HFFc6 (cell line): ENCODE results near the gene NUCB1. TPM values are rescaled to one million over a fixed set of nuclear protein-coding genes. Genes with fewer than 3 reads are reported as not detected.

Experiments
- DNase-seq: peaks from one replicate; pipeline ENCODE4 v3.0.0-alpha.2; 2018
- H3K27ac Mint-ChIP-seq: 2 replicates; pipeline ENCODE4 v1.8.0; 2020; ENCODE audit warnings: mild to moderate bottlenecking, mixed read lengths
- H3K27me3 Mint-ChIP-seq: 2 replicates; pipeline ENCODE4 v1.8.0; 2021; ENCODE audit warnings: mild to moderate bottlenecking, moderate library complexity, mixed read lengths; ENCODE audit not compliant: insufficient read depth
- H3K36me3 Mint-ChIP-seq: 2 replicates; pipeline ENCODE4 v1.8.0; 2021; ENCODE audit warnings: low read depth, mixed read lengths
- H3K4me1 Mint-ChIP-seq: 2 replicates; pipeline ENCODE4 v1.8.0; 2020; ENCODE audit warnings: low read depth, mixed read lengths
- H3K4me3 Mint-ChIP-seq: 2 replicates; pipeline ENCODE4 v1.8.0; 2020; ENCODE audit warnings: mild to moderate bottlenecking, moderate library complexity, mixed read lengths
- H3K9me3 Mint-ChIP-seq: 2 replicates; pipeline ENCODE4 v1.8.0; 2020; ENCODE audit warnings: mild to moderate bottlenecking, mixed read lengths
- CTCF ChIP-seq: fragments of 200-600 bp; sonication (generic); IDR thresholded peaks from 2 replicates; pipeline ENCODE4 v1.5.0; 2021; ENCODE audit warnings: antibody characterized with exemption, mild to moderate bottlenecking
- total RNA-seq, 6 experiments: library from RNA; stranded (reverse); fragmentation: NEBNext Ultra II Directional; extraction: Animal tissue kit (Norgen Biotek cat#: 25700); gene quantifications; 2 replicates in 1 of 6; 3 replicates in 5 of 6; pipeline ENCODE4 v1.2.3, GENCODE V29; 2021

The NUCB1 gene
- total RNA-seq, 6 experiments from 2014 or later: 129 to 160 (median 152) TPM

GRCh38 chr19:48965040-48965805 lies 65.1 kb downstream of the NUCB1 start, which contains the start of gene FTL:
Gene FTL (plus strand): TSS chr19:48965309. CDS start chr19:48965508, 199 bp downstream.
- Mint-ChIP-seq H3K27ac (peak within 1 kb of the TSS; percentile 99), H3K27me3 (peaks cover 51% of the 10 kb centered on the region), H3K36me3 (peaks cover 54% of the 10 kb centered on the region), H3K4me3 (peak within 1 kb of the TSS; percentile 100), H3K4me1 (peaks cover 63% of the 10 kb centered on the region), H3K9me3 (peaks cover 14% of the 10 kb centered on the region)
- peak; percentile 95 for DNase-seq
- no peak for TF ChIP-seq CTCF

GRCh38 chr19:48965806-48966540 lies 65.9 kb downstream of the NUCB1 start:
- Mint-ChIP-seq H3K27ac (peak overlapping the region; percentile 99), H3K4me1 (peaks cover 63% of the 10 kb centered on the region), H3K27me3 (peaks cover 51% of the 10 kb centered on the region), H3K4me3 (peak overlapping the region; percentile 100), H3K9me3 (peaks cover 14% of the 10 kb centered on the region), H3K36me3 (peaks cover 59% of the 10 kb centered on the region)
- TF ChIP-seq CTCF: no peak
- DNase-seq: peak; percentile 74

- no peak for TF ChIP-seq CTCF
- Mint-ChIP-seq H3K27me3 (peaks cover 46% of the 10 kb centered on the region), H3K4me1 (peaks cover 59% of the 10 kb centered on the region), H3K9me3 (peaks cover 14% of the 10 kb centered on the region), H3K27ac (peak overlapping the region; percentile 99), H3K4me3 (peak overlapping the region; percentile 100), H3K36me3 (peaks cover 54% of the 10 kb centered on the region)
- DNase-seq: no peak
These were observed 66.6 kb downstream of the NUCB1 start for GRCh38 chr19:48966541-48967345.

- peaks cover 14% of the 10 kb centered on the region for H3K9me3 Mint-ChIP-seq
- H3K4me3 Mint-ChIP-seq: peak overlapping the region; percentile 100
- peak; percentile 41 for DNase-seq
- peaks cover 51% of the 10 kb centered on the region for H3K4me1 Mint-ChIP-seq
- peak; percentile 9; the same call in 1 of the 2 replicates for TF ChIP-seq CTCF
- H3K36me3 Mint-ChIP-seq: peaks cover 51% of the 10 kb centered on the region
- H3K27me3 Mint-ChIP-seq: peaks cover 43% of the 10 kb centered on the region
- peak overlapping the region; percentile 99 for H3K27ac Mint-ChIP-seq
These were observed 67.5 kb downstream of the NUCB1 start for GRCh38 chr19:48967346-48968178.
